Measurements from ENCODE around the gene SNCAIP.
"Not testable (repeated sequence)": the region's sequence is repeated elsewhere in the genome, so short reads cannot be mapped to it uniquely, and the experiment has no call there.

The SNCAIP gene

GRCh38 chr5:122371511-122372151 lies 59.6 kb downstream of the SNCAIP start:
- H3K27me3 ChIP-seq (ENCODE audit: control insufficient read depth, insufficient read depth, low read length): no peaks in the 10 kb centered on the region
- H3K79me2 ChIP-seq: no peaks in the 10 kb centered on the region
- H3K36me3 ChIP-seq (ENCODE audit: control insufficient read depth, insufficient read depth, low read length): no peaks in the 10 kb centered on the region
- TF ChIP-seq, protein P1, sequence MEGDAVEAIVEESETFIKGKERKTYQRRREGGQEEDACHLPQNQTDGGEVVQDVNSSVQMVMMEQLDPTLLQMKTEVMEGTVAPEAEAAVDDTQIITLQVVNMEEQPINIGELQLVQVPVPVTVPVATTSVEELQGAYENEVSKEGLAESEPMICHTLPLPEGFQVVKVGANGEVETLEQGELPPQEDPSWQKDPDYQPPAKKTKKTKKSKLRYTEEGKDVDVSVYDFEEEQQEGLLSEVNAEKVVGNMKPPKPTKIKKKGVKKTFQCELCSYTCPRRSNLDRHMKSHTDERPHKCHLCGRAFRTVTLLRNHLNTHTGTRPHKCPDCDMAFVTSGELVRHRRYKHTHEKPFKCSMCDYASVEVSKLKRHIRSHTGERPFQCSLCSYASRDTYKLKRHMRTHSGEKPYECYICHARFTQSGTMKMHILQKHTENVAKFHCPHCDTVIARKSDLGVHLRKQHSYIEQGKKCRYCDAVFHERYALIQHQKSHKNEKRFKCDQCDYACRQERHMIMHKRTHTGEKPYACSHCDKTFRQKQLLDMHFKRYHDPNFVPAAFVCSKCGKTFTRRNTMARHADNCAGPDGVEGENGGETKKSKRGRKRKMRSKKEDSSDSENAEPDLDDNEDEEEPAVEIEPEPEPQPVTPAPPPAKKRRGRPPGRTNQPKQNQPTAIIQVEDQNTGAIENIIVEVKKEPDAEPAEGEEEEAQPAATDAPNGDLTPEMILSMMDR (IDR thresholded peaks at IDR 0.05): no peak
- H3K4me3 ChIP-seq (ENCODE audit: low read depth, low read length): no peak overlapping the region
- no peak overlapping the region for H3K27ac ChIP-seq
- no peak overlapping the region for H3K9ac ChIP-seq
- no peaks in the 10 kb centered on the region for H3K4me1 ChIP-seq
- H2AFZ ChIP-seq: no peak overlapping the region
- no peak overlapping the region for H3K4me2 ChIP-seq (ENCODE audit: low read length)
- H3K9me3 ChIP-seq (ENCODE audit: control insufficient read depth, low read length): no peaks in the 10 kb centered on the region

DNA sequence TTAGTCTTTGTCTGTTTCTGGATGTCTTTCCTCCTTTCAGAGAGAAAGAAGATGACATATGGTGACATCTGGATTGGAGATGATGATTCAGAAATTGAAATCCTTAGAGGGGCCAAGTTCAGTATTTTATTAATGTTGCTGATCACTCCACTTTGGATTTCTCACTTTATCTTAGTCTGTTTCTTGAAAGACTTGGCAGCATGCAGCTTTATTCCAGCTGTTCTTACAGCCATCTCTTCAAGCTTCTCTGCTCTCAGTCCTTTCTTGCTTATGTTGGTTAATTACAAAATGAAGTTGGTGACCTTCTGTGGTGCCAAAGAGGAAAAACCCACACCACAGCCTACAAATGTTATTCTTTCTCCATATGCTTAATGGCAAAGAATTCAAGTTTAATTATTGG lies 62.1 kb downstream of the SNCAIP start:
- H3K27me3 ChIP-seq (ENCODE audit: control insufficient read depth, insufficient read depth, low read length): no peaks in the 10 kb centered on the region
- H3K27ac ChIP-seq: no peak overlapping the region
- no peaks in the 10 kb centered on the region for H3K79me2 ChIP-seq
- H3K4me1 ChIP-seq: no peaks in the 10 kb centered on the region
- no peaks in the 10 kb centered on the region for H3K9me3 ChIP-seq (ENCODE audit: control insufficient read depth, low read length)
- H3K4me3 ChIP-seq (ENCODE audit: low read depth, low read length): no peak overlapping the region
- H2AFZ ChIP-seq: no peak overlapping the region
- no peaks in the 10 kb centered on the region for H3K36me3 ChIP-seq (ENCODE audit: control insufficient read depth, insufficient read depth, low read length)
- no peak overlapping the region for H3K9ac ChIP-seq
- TF ChIP-seq, protein P1 (IDR thresholded peaks at IDR 0.05): no peak
- H3K4me2 ChIP-seq (ENCODE audit: low read length): no peak overlapping the region

- H3K4me1 ChIP-seq: no peaks in the 10 kb centered on the region
- no peaks in the 10 kb centered on the region for H3K36me3 ChIP-seq (ENCODE audit: control insufficient read depth, insufficient read depth, low read length)
- H3K4me3 ChIP-seq (ENCODE audit: low read depth, low read length): no peak overlapping the region
- H3K27ac ChIP-seq: no peak overlapping the region
- no peaks in the 10 kb centered on the region for H3K9me3 ChIP-seq (ENCODE audit: control insufficient read depth, low read length)
- TF ChIP-seq, protein P1 (IDR thresholded peaks at IDR 0.05): no peak
- H3K9ac ChIP-seq: no peak overlapping the region
- H3K27me3 ChIP-seq (ENCODE audit: control insufficient read depth, insufficient read depth, low read length): no peaks in the 10 kb centered on the region
- no peak overlapping the region for H3K4me2 ChIP-seq (ENCODE audit: low read length)
- H2AFZ ChIP-seq: no peak overlapping the region
- H3K79me2 ChIP-seq: no peaks in the 10 kb centered on the region
Observed at GRCh38 chr5:122375801-122376200, 63.8 kb downstream of the SNCAIP start.

GRCh38 chr5:122376250-122376649 lies 64.2 kb downstream of the SNCAIP start:
- Histone ChIP-seq H3K36me3 (ENCODE audit: control insufficient read depth, insufficient read depth, low read length) (no peaks in the 10 kb centered on the region), H3K4me1 (no peaks in the 10 kb centered on the region), H3K27ac (no peak overlapping the region), H3K9ac (no peak overlapping the region), H3K4me3 (ENCODE audit: low read depth, low read length) (no peak overlapping the region), H3K27me3 (ENCODE audit: control insufficient read depth, insufficient read depth, low read length) (no peaks in the 10 kb centered on the region), H3K9me3 (ENCODE audit: control insufficient read depth, low read length) (no peaks in the 10 kb centered on the region), H3K4me2 (ENCODE audit: low read length) (no peak overlapping the region), H3K79me2 (no peaks in the 10 kb centered on the region), H2AFZ (no peak overlapping the region)
- TF ChIP-seq, protein P1 (IDR thresholded peaks at IDR 0.05): no peak

DNA sequence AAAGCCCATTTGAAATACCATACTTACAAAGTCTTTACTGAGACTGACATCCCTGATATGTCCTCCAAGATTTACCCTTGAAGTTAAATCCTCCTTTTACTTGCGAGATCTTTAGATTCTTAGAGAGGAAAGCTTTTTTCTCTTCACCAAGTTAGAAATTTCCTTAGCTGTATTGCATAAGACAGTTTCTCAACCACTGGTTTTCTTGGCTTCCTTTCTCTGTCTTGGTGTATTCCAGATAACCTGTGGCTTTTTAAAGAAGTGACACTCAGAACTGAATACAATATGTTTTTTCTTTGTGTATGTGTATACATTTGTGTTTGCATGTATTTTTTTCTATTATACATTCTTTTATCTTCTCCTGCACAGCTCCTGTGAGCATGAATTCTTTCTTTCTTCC lies 65.0 kb downstream of the SNCAIP start:
- Histone ChIP-seq H2AFZ (no peak overlapping the region), H3K4me1 (no peaks in the 10 kb centered on the region), H3K27me3 (ENCODE audit: control insufficient read depth, insufficient read depth, low read length) (no peaks in the 10 kb centered on the region), H3K27ac (no peak overlapping the region), H3K4me2 (ENCODE audit: low read length) (no peak overlapping the region), H3K36me3 (ENCODE audit: control insufficient read depth, insufficient read depth, low read length) (no peaks in the 10 kb centered on the region), H3K4me3 (ENCODE audit: low read depth, low read length) (no peak overlapping the region), H3K79me2 (no peaks in the 10 kb centered on the region), H3K9me3 (ENCODE audit: control insufficient read depth, low read length) (no peaks in the 10 kb centered on the region), H3K9ac (no peak overlapping the region)
- TF ChIP-seq, protein P1 (IDR thresholded peaks at IDR 0.05): no peak

DNA sequence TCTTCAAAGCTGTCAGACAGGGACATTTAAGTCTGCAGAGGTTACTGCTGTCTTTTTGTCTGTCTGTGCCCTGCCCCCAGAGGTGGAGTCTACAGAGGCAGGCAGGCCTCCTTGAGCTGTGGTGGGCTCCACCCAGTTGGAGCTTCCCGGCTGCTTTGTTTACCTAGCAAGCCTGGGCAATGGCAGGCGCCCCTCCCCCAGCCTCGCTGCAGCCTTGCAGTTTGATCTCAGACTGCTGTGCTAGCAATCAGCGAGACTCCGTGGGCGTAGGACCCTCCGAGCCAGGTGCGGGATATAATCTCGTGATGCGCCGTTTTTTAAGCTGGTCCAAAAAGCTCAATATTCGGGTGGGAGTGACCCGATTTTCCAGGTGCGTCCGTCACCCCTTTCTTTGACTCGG lies 70.9 kb downstream of the SNCAIP start:
- H3K4me2 ChIP-seq (ENCODE audit: low read length); H3K4me3 ChIP-seq (ENCODE audit: low read depth, low read length); H3K9ac ChIP-seq; H3K4me1 ChIP-seq; H3K79me2 ChIP-seq; H3K9me3 ChIP-seq (ENCODE audit: control insufficient read depth, low read length); H3K36me3 ChIP-seq (ENCODE audit: control insufficient read depth, insufficient read depth, low read length); H3K27ac ChIP-seq; H2AFZ ChIP-seq; H3K27me3 ChIP-seq (ENCODE audit: control insufficient read depth, insufficient read depth, low read length): not testable (repeated sequence)

All from parathyroid adenoma (tissue), 2 donors.